ENCODE results near the gene NRG2. TPM values are rescaled to one million over a fixed set of nuclear protein-coding genes. Genes with fewer than 3 reads are reported as not detected.

NRG2 gene
- total and polyA plus RNA-seq, 2 of the 4 experiments (the other 2 are of a cell fraction): 0.18 TPM; not detected in 1

DNA sequence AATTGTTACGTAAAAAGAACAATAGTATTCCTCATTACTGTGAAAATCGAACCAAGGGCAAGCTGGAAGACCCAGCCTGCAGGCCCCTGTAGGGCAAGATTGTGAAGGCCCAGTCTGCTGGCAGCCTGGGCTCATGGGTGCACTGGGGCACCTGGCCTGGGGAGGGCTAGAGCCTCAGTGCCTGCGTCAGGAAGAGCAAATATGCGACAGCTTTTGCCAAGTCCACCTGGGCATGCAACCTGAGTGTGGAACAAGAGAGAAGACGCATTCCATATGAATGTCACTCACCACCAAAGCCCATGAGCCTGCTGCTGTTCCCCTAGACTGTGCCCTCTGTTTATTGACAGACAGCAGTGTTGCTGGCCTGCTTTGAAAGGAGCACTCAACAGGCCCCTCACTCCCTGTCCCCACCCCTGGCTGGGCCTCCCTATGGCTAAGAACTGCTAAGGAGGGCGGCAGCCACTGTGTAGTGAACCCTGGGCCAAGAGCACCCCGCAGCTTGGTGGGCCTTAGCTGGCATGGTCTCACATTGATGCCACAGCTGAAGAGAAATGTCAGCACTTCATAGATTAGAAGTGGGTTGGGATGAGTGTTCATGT lies 219.2 kb downstream of the NRG2 start:
- Histone ChIP-seq H4K20me1 (ENCODE audit: insufficient read depth, low read length) (no peaks in the 10 kb centered on the region; the same call in 1 of the 2 replicates), H3K18ac (ENCODE audit: low read depth, low read length) (no peak overlapping the region), H3K4me2 (ENCODE audit: low read depth, low read length) (no peak overlapping the region), H2BK5ac (ENCODE audit: low read depth, low read length, poor library complexity, severe bottlenecking) (no peak overlapping the region), H3K14ac (replicated peaks; ENCODE audit: low read depth, low read length) (no peak overlapping the region), H3K4me1 (ENCODE audit: control insufficient read depth, insufficient read depth, low read length) (no peaks in the 10 kb centered on the region), H4K91ac (ENCODE audit: insufficient read depth, low read depth, low read length) (no peak overlapping the region), H2BK120ac (ENCODE audit: low read depth, low read length) (no peak overlapping the region), H3K27me3 (ENCODE audit: control insufficient read depth, insufficient read depth, low read length) (peaks cover 47% of the 10 kb centered on the region), H3K9me3 (ENCODE audit: control insufficient read depth, insufficient read depth, low read length) (peaks cover 2% of the 10 kb centered on the region; the same call in 1 of the 2 replicates), H2BK15ac (ENCODE audit: low read depth, low read length) (no peak overlapping the region), H2AK9ac (replicated peaks; ENCODE audit: low read depth, low read length, poor library complexity) (no peak overlapping the region), H3K36me3 (ENCODE audit: control insufficient read depth, insufficient read depth, low read length) (no peaks in the 10 kb centered on the region), H3K27ac (ENCODE audit: insufficient read depth, low read length) (no peak overlapping the region), H2AK5ac (ENCODE audit: low read depth, low read length) (no peak overlapping the region), H3K23ac (ENCODE audit: low read depth, low read length) (no peak overlapping the region), H2BK20ac (ENCODE audit: low read depth, low read length) (no peak overlapping the region), H3K9me1 (ENCODE audit: insufficient read depth, low read length) (no peaks in the 10 kb centered on the region), H3K79me1 (ENCODE audit: low read depth in 1 of 2, low read length in 2 of 2) (no peaks in the 10 kb centered on the region), H4K8ac (ENCODE audit: low read depth in 2 of 2, low read length in 2 of 2) (no peak overlapping the region), H3K9ac (ENCODE audit: low read depth, low read length) (no peak overlapping the region), H3K4me3 (ENCODE audit: insufficient read depth, low read depth, low read length) (no peak overlapping the region), H3K56ac (ENCODE audit: extremely low read depth, insufficient read depth, low read length) (no peak overlapping the region), H3K4ac (ENCODE audit: low read depth, low read length) (no peak overlapping the region), H4K5ac (ENCODE audit: low read depth, low read length) (no peak overlapping the region), H2AFZ (replicated peaks; ENCODE audit: low read length, poor library complexity) (no peak overlapping the region)
- no peak for ATAC-seq (ENCODE audit: low read depth)
- POLR2A ChIA-PET (ENCODE audit: unreplicated experiment): no interaction called here
- no CpG with 5 or more reads among the region's 7 CpGs for WGBS, 2 experiments (ENCODE audit: extremely low coverage in 2 of 2, insufficient read length in 1 of 2)
- dilution Hi-C loops (cut with HindIII; ENCODE audit: low sequenced_read_pairs, unreplicated experiment): no loop called here
- TF ChIP-seq POLR2A (IDR thresholded peaks at IDR 0.05; ENCODE audit: low read depth, low read length) (no peak), SMC3 (IDR thresholded peaks at IDR 0.05; ENCODE audit: low read depth, low read length) (no peak), BHLHE40 (IDR thresholded peaks at IDR 0.05; ENCODE audit: low read depth, low read length) (no peak), RAD21 (IDR thresholded peaks at IDR 0.05; ENCODE audit: low read length) (no peak), MAFK (IDR thresholded peaks at IDR 0.05; ENCODE audit: low read depth, low read length) (no peak), MAZ (IDR thresholded peaks at IDR 0.05; ENCODE audit: borderline replicate concordance, low read depth, low read length) (no peak), RFX5 (IDR thresholded peaks at IDR 0.05; ENCODE audit: low read depth, low read length) (no peak), CEBPB (IDR thresholded peaks at IDR 0.05; ENCODE audit: low read depth, low read length) (no peak), CHD1 (IDR thresholded peaks at IDR 0.05; ENCODE audit: low read depth, low read length) (no peak), FOS (IDR thresholded peaks at IDR 0.05; ENCODE audit: low read depth, low read length) (no peak), NFE2L2 (IDR thresholded peaks at IDR 0.05; ENCODE audit: low read depth, low read length) (no peak), RCOR1 (IDR thresholded peaks at IDR 0.05; ENCODE audit: insufficient replicate concordance, low read length) (no peak), MXI1 (IDR thresholded peaks at IDR 0.05; ENCODE audit: borderline replicate concordance, low read depth, low read length) (no peak)
- TF ChIP-seq, protein P1, sequence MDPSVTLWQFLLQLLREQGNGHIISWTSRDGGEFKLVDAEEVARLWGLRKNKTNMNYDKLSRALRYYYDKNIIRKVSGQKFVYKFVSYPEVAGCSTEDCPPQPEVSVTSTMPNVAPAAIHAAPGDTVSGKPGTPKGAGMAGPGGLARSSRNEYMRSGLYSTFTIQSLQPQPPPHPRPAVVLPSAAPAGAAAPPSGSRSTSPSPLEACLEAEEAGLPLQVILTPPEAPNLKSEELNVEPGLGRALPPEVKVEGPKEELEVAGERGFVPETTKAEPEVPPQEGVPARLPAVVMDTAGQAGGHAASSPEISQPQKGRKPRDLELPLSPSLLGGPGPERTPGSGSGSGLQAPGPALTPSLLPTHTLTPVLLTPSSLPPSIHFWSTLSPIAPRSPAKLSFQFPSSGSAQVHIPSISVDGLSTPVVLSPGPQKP (IDR thresholded peaks at IDR 0.05; ENCODE audit: borderline replicate concordance, low read depth, low read length): no peak
- TF ChIP-seq, protein P2, sequence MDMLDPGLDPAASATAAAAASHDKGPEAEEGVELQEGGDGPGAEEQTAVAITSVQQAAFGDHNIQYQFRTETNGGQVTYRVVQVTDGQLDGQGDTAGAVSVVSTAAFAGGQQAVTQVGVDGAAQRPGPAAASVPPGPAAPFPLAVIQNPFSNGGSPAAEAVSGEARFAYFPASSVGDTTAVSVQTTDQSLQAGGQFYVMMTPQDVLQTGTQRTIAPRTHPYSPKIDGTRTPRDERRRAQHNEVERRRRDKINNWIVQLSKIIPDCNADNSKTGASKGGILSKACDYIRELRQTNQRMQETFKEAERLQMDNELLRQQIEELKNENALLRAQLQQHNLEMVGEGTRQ (IDR thresholded peaks at IDR 0.05; ENCODE audit: low read depth, low read length): no peak
- TF ChIP-seq, protein P3, sequence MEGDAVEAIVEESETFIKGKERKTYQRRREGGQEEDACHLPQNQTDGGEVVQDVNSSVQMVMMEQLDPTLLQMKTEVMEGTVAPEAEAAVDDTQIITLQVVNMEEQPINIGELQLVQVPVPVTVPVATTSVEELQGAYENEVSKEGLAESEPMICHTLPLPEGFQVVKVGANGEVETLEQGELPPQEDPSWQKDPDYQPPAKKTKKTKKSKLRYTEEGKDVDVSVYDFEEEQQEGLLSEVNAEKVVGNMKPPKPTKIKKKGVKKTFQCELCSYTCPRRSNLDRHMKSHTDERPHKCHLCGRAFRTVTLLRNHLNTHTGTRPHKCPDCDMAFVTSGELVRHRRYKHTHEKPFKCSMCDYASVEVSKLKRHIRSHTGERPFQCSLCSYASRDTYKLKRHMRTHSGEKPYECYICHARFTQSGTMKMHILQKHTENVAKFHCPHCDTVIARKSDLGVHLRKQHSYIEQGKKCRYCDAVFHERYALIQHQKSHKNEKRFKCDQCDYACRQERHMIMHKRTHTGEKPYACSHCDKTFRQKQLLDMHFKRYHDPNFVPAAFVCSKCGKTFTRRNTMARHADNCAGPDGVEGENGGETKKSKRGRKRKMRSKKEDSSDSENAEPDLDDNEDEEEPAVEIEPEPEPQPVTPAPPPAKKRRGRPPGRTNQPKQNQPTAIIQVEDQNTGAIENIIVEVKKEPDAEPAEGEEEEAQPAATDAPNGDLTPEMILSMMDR (conservative IDR thresholded peaks at IDR 0.05; ENCODE audit: low read depth, low read length): no peak
- intact Hi-C loops (cut with micrococcal nuclease): no loop called here
- no TSS peak for BruUV-seq (replicated peaks)
- CTCF ChIA-PET: no interaction called here
- no peak for DNase-seq
- in situ Hi-C loops (cut with MboI; ENCODE audit: low sequenced_read_pairs): no loop called here

All from IMR-90 (cell line).